Endodermal cell (in vitro differentiated cells): Measurements from ENCODE around the gene GREB1. TPM values are rescaled to one million over a fixed set of nuclear protein-coding genes. Genes with fewer than 3 reads are reported as not detected.

Experiments
- DNase-seq: peaks from one replicate; pipeline ENCODE4 v3.0.0-alpha.2; 2017
- H3K27ac ChIP-seq: 2 replicates; pipeline ENCODE4 v1.5.1; 2013; ENCODE audit warnings: mild to moderate bottlenecking, low read depth, low read length, moderate library complexity
- H3K27me3 ChIP-seq: 2 replicates; pipeline ENCODE4 v1.6.1; 2013; ENCODE audit warnings: mild to moderate bottlenecking, low read length, moderate library complexity; ENCODE audit not compliant: insufficient read depth, control insufficient read depth, poor library complexity, severe bottlenecking
- H3K36me3 ChIP-seq: 2 replicates; pipeline ENCODE4 v1.7.0; 2013; ENCODE audit warnings: mild to moderate bottlenecking, low read length, moderate library complexity; ENCODE audit not compliant: control insufficient read depth, insufficient read depth
- H3K4me1 ChIP-seq: one replicate; pipeline ENCODE4 v1.7.0; 2013; ENCODE audit warnings: low read length; ENCODE audit not compliant: control insufficient read depth, insufficient read depth
- H3K4me3 ChIP-seq: 2 replicates; pipeline ENCODE4 v1.5.1; 2013; ENCODE audit warnings: mild to moderate bottlenecking, low read length, moderate library complexity
- H3K9ac ChIP-seq: 2 replicates; pipeline ENCODE4 v1.6.1; 2013; ENCODE audit warnings: mild to moderate bottlenecking, low read length, moderate library complexity; ENCODE audit not compliant: poor library complexity, severe bottlenecking; ENCODE audit errors: extremely low read depth
- H3K9me3 ChIP-seq: 2 replicates; pipeline ENCODE4 v1.6.1; 2013; ENCODE audit warnings: mild to moderate bottlenecking, low read length, moderate library complexity; ENCODE audit not compliant: control insufficient read depth
- H3K27ac Mint-ChIP-seq: 2 replicates; pipeline ENCODE4 v1.8.0; 2020; ENCODE audit warnings: mixed read lengths
- H3K27me3 Mint-ChIP-seq: 2 replicates; pipeline ENCODE4 v1.8.0; 2021; ENCODE audit warnings: mild to moderate bottlenecking, mixed read lengths; ENCODE audit not compliant: insufficient read depth
- H3K36me3 Mint-ChIP-seq: 2 replicates; pipeline ENCODE4 v1.8.0; 2020; ENCODE audit warnings: low read depth, mixed read lengths
- H3K4me1 Mint-ChIP-seq: 2 replicates; pipeline ENCODE4 v1.8.0; 2020; ENCODE audit warnings: mixed read lengths
- H3K4me3 Mint-ChIP-seq: 2 replicates; pipeline ENCODE4 v1.8.0; 2020; ENCODE audit warnings: mild to moderate bottlenecking, moderate library complexity, mixed read lengths
- H3K9me3 Mint-ChIP-seq: 2 replicates; pipeline ENCODE4 v1.8.0; 2020; ENCODE audit warnings: mild to moderate bottlenecking, mixed read lengths
- CTCF ChIP-seq: fragments of 200-600 bp; sonication (generic); conservative IDR thresholded peaks from 2 replicates; pipeline ENCODE4 v1.5.0; 2021; ENCODE audit warnings: antibody characterized with exemption, mild to moderate bottlenecking
- WGBS, 2 experiments: methylation state at CpG; one replicate each; pipeline versions ENCODE4 v1.1.5 to v1.1.7; 2013; ENCODE audit warnings: missing lambda C conversion rate in 2 of 2, mixed read lengths in 1 of 2; ENCODE audit not compliant: insufficient coverage in 1 of 2, insufficient read length in 1 of 2; 5-methylcytosine and 5-hydroxymethylcytosine counted together
- long read RNA-seq, 4 experiments: library from polyadenylated mRNA in 2 of 4; library from RNA in 1 of 4; library from capped mRNA in 1 of 4; stranded (forward) in 3 of 4; unstranded in 1 of 4; transcript quantifications; one replicate each; pipeline ENCODE4 v2.0.0, GENCODE V29; 2020 to 2021; ENCODE audit warnings: inconsistent platforms in 1 of 4
- polyA plus RNA-seq, 2 experiments: library from polyadenylated mRNA; stranded (reverse); fragments of 50-300 nt; gene quantifications; one replicate each; pipeline ENCODE4 v1.2.3, GENCODE V29; 2013
- total RNA-seq, 2 donors: library from RNA; stranded (reverse); fragmentation: NEBNext Ultra II Directional in 1 of 2; extraction: Animal tissue kit (Norgen Biotek cat#: 25700) in 1 of 2; gene quantifications; 2 replicates in 1 of 2; 3 replicates in 1 of 2; pipeline ENCODE4 v1.2.1, GENCODE V29; 2021

Gene GREB1, protein sequence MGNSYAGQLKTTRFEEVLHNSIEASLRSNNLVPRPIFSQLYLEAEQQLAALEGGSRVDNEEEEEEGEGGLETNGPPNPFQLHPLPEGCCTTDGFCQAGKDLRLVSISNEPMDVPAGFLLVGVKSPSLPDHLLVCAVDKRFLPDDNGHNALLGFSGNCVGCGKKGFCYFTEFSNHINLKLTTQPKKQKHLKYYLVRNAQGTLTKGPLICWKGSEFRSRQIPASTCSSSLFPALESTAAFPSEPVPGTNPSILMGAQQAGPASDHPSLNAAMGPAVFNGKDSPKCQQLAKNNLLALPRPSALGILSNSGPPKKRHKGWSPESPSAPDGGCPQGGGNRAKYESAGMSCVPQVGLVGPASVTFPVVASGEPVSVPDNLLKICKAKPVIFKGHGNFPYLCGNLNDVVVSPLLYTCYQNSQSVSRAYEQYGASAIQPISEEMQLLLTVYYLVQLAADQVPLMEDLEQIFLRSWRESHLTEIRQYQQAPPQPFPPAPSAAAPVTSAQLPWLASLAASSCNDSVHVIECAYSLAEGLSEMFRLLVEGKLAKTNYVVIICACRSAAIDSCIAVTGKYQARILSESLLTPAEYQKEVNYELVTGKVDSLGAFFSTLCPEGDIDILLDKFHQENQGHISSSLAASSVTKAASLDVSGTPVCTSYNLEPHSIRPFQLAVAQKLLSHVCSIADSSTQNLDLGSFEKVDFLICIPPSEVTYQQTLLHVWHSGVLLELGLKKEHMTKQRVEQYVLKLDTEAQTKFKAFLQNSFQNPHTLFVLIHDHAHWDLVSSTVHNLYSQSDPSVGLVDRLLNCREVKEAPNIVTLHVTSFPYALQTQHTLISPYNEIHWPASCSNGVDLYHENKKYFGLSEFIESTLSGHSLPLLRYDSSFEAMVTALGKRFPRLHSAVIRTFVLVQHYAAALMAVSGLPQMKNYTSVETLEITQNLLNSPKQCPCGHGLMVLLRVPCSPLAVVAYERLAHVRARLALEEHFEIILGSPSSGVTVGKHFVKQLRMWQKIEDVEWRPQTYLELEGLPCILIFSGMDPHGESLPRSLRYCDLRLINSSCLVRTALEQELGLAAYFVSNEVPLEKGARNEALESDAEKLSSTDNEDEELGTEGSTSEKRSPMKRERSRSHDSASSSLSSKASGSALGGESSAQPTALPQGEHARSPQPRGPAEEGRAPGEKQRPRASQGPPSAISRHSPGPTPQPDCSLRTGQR (N-terminal part only)
- total RNA-seq: 100 to 1,000 TPM in 1 of 2 donors, 10 to 100 TPM in 1; 86.4 to 106 TPM
- polyA plus RNA-seq (2013, experiment 1 of 2): 37.0 TPM
- 37.3 TPM for polyA plus RNA-seq (2013, experiment 2 of 2)
- long read RNA-seq, experiment 1, partial matches to known transcripts: 4 of 12 reads
- long read RNA-seq, experiment 1, other reads (novel, unspliced or antisense): 8 of 12 reads
- long read RNA-seq, experiment 2, partial matches to known transcripts: 48 of 87 reads
- long read RNA-seq, experiment 2, other reads (novel, unspliced or antisense): 39 of 87 reads
- long read RNA-seq, experiment 3, full-length matches to known transcripts: 1 of 56 reads
- long read RNA-seq, experiment 3, partial matches to known transcripts: 31 of 56 reads
- long read RNA-seq, experiment 3, other reads (novel, unspliced or antisense): 24 of 56 reads
- long read RNA-seq, experiment 4, partial matches to known transcripts: 11 of 24 reads
- long read RNA-seq, experiment 4, other reads (novel, unspliced or antisense): 13 of 24 reads

DNA sequence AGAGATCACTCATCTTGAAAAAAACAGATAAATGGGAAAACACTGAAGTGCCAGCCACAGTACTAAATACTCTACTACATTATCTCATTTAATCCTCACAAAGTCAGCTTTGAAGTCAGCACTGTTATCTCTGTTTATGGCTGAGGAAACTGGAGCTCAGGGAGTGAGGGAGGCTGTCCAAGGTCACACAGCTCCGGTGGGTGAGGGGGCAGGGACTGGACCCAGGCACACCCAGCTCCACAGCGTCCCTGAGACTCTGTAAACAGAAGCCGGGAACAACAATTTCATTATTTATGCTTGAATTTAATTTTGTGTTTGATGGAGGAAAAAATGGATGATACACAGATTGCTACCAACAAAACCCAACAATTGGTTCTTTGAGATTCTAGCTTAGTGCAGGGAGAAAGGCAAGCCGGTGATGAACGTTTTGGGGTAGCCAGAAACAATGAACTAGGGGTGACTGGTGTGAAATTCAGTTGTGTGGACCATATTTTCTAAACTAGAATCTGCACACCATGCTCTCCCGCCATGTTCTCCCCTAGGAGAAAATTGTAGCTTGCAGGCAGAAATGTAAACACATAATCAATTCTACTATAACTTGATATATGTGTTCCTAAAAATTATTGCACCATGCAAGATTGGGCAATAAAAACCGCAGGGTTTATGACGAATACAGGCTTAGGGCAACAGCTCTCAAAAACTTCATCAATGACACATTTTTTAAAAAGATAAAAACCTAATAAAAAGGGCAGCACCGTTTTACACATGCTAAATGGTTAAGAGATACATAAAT, at the start of gene GREB1:
TSS of gene GREB1 (plus strand) at position 768 of the 793 bp plus-strand sequence. CDS start 22,570 bp downstream, outside the sequence.
- H3K9me3 ChIP-seq: no peaks in the 10 kb centered on the region
- Mint-ChIP-seq H3K4me3 (no peak within 1 kb of the TSS), H3K27ac (peak within 1 kb of the TSS; percentile 6), H3K9me3 (no peaks in the 10 kb centered on the region), H3K4me1 (peaks cover 53% of the 10 kb centered on the region), H3K36me3 (no peaks in the 10 kb centered on the region), H3K27me3 (no peaks in the 10 kb centered on the region)
- H3K9ac ChIP-seq: no peak within 1 kb of the TSS
- no peak for TF ChIP-seq CTCF
- no peaks in the 10 kb centered on the region for H3K27me3 ChIP-seq
- H3K4me1 ChIP-seq: peaks cover 15% of the 10 kb centered on the region
- peak; percentile 45 for DNase-seq
- peaks cover 28% of the 10 kb centered on the region for H3K36me3 ChIP-seq
- peak within 1 kb of the TSS; percentile 27 for H3K4me3 ChIP-seq
- no peak within 1 kb of the TSS for H3K27ac ChIP-seq
- WGBS, 2 experiments: 93 to 97% methylated on average over 6 to 9 of the region's 9 CpGs

- no peaks in the 10 kb centered on the region for H3K27me3 Mint-ChIP-seq
- H3K4me1 Mint-ChIP-seq: peaks cover 44% of the 10 kb centered on the region
- Histone ChIP-seq H3K9me3 (peaks cover 11% of the 10 kb centered on the region), H3K9ac (no peak overlapping the region), H3K36me3 (peaks cover 44% of the 10 kb centered on the region), H3K27me3 (no peaks in the 10 kb centered on the region), H3K27ac (no peak overlapping the region), H3K4me3 (no peak overlapping the region), H3K4me1 (peaks cover 27% of the 10 kb centered on the region)
- peaks cover 38% of the 10 kb centered on the region for H3K36me3 Mint-ChIP-seq
- H3K27ac Mint-ChIP-seq: no peak overlapping the region
- no peak for TF ChIP-seq CTCF
- DNase-seq: no peak
- 40 to 63% methylated on average over 2 to 3 of the region's 3 CpGs for WGBS, 2 experiments
- H3K4me3 Mint-ChIP-seq: no peak overlapping the region
- H3K9me3 Mint-ChIP-seq: peaks cover 5% of the 10 kb centered on the region
These were observed 45.0 kb upstream of the GREB1 start for GRCh38 chr2:11488809-11489208.
